WTC11 (cell line): Measurements from ENCODE around the gene STPG2. TPM values are rescaled to one million over a fixed set of nuclear protein-coding genes. Genes with fewer than 3 reads are reported as not detected.

Source experiments
- ATAC-seq: fragments of 200-7000 bp; cut with Tn5 transposase; 2 replicates; pipeline ENCODE4 v1.10.0; 2021; ENCODE audit warnings: mild to moderate bottlenecking, moderate library complexity
- CTCF ChIA-PET: fragments of 300-600 bp; sonication (Branson Sonifier 250); formaldehyde crosslinking; loops from one replicate; lab custom pipeline; 2021; ENCODE audit warnings: antibody characterized with exemption; lab: Charles Lee
- POLR2A ChIA-PET: fragments of 350-600 bp; sonication (Branson Sonifier 250); formaldehyde crosslinking; loops from one replicate; lab custom pipeline; 2021; ENCODE audit warnings: antibody characterized with exemption; lab: Charles Lee
- DNase-seq: peaks from one replicate; pipeline ENCODE4 v3.0.0; 2021; ENCODE audit warnings: low spot score
- H3K27ac Mint-ChIP-seq: 2 replicates; pipeline ENCODE4 v1.8.0; 2021; ENCODE audit warnings: mixed read lengths
- H3K27me3 Mint-ChIP-seq: 2 replicates; pipeline ENCODE4 v1.8.0; 2021; ENCODE audit warnings: low read depth, mild to moderate bottlenecking, moderate library complexity, mixed read lengths
- H3K36me3 Mint-ChIP-seq: 2 replicates; pipeline ENCODE4 v1.8.0; 2021; ENCODE audit warnings: mixed read lengths
- H3K4me1 Mint-ChIP-seq: 2 replicates; pipeline ENCODE4 v1.8.0; 2022; ENCODE audit warnings: mixed read lengths
- H3K4me3 Mint-ChIP-seq: 2 replicates; pipeline ENCODE4 v1.8.0; 2021; ENCODE audit warnings: mild to moderate bottlenecking, moderate library complexity, mixed read lengths
- H3K9me3 Mint-ChIP-seq: 2 replicates; pipeline ENCODE4 v1.8.0; 2021; ENCODE audit warnings: mixed read lengths
- ATF1 ChIP-seq: sonication (generic); formaldehyde crosslinking; IDR thresholded peaks from 2 replicates; pipeline ENCODE4 v1.8.1; 2023; ENCODE audit warnings: mild to moderate bottlenecking, moderate library complexity, missing genetic modification reagents
- E2F5 ChIP-seq: sonication (generic); formaldehyde crosslinking; IDR thresholded peaks from 2 replicates; pipeline ENCODE4 v1.8.1; 2022; ENCODE audit warnings: mild to moderate bottlenecking, moderate library complexity, missing genetic modification reagents
- ELF4 ChIP-seq: sonication (generic); formaldehyde crosslinking; IDR thresholded peaks from 2 replicates; pipeline ENCODE4 v1.8.1; 2022; ENCODE audit warnings: low read depth, mild to moderate bottlenecking, moderate library complexity, missing genetic modification reagents
- MAX ChIP-seq: sonication (generic); formaldehyde crosslinking; IDR thresholded peaks from 2 replicates; pipeline ENCODE4 v1.8.0; 2022; ENCODE audit warnings: mild to moderate bottlenecking, missing genetic modification reagents
- NFATC4 ChIP-seq: fragments of 250-450 bp; sonication (Bioruptor Pico); IDR thresholded peaks from 2 replicates; pipeline ENCODE4 v1.9.0; 2021; ENCODE audit warnings: mild to moderate bottlenecking
- NR3C1 ChIP-seq: sonication (generic); formaldehyde crosslinking; conservative IDR thresholded peaks from 2 replicates; pipeline ENCODE4 v1.8.1; 2023; ENCODE audit warnings: low read depth, mild to moderate bottlenecking, missing genetic modification reagents
- OVOL2 ChIP-seq: fragments of 250-450 bp; sonication (Bioruptor Pico); IDR thresholded peaks from 2 replicates; pipeline ENCODE4 v1.9.0; 2021; ENCODE audit warnings: mild to moderate bottlenecking, borderline replicate concordance
- PRRX2 ChIP-seq: fragments of 250-450 bp; sonication (Bioruptor Pico); IDR thresholded peaks from 2 replicates; pipeline ENCODE4 v1.8.0; 2021; ENCODE audit warnings: mild to moderate bottlenecking
- TP53 ChIP-seq: sonication (generic); formaldehyde crosslinking; IDR thresholded peaks from 2 replicates; pipeline ENCODE4 v1.8.1; 2023; ENCODE audit warnings: mild to moderate bottlenecking, missing genetic modification reagents
- ZNF263 ChIP-seq: sonication (generic); formaldehyde crosslinking; IDR thresholded peaks from 2 replicates; pipeline ENCODE4 v1.8.1; 2022; ENCODE audit warnings: low read depth, mild to moderate bottlenecking, moderate library complexity, missing genetic modification reagents
- ZNF281 ChIP-seq: sonication (generic); formaldehyde crosslinking; IDR thresholded peaks from 2 replicates; pipeline ENCODE4 v1.8.0; 2023; ENCODE audit warnings: mild to moderate bottlenecking, missing genetic modification reagents
- ZNF317 ChIP-seq: sonication (generic); formaldehyde crosslinking; IDR thresholded peaks from 2 replicates; pipeline ENCODE4 v1.8.1; 2023; ENCODE audit warnings: low read depth, mild to moderate bottlenecking, moderate library complexity, missing genetic modification reagents, borderline replicate concordance
- ZNF396 ChIP-seq: fragments of 250-450 bp; sonication (Bioruptor Pico); IDR thresholded peaks from 2 replicates; pipeline ENCODE4 v1.8.0; 2021; ENCODE audit warnings: mild to moderate bottlenecking, moderate library complexity, borderline replicate concordance
- ZNF416 ChIP-seq: fragments of 250-450 bp; sonication (Bioruptor Pico); IDR thresholded peaks from 2 replicates; pipeline ENCODE4 v1.9.0; 2021; ENCODE audit warnings: mild to moderate bottlenecking, inconsistent platforms
- ZNF512 ChIP-seq: sonication (generic); formaldehyde crosslinking; IDR thresholded peaks from 2 replicates; pipeline ENCODE4 v1.8.1; 2022; ENCODE audit warnings: missing genetic modification reagents, borderline replicate concordance
- total RNA-seq: library from RNA; stranded (reverse); gene quantifications from 3 replicates; pipeline ENCODE4 v1.2.3, GENCODE V29; 2021
- TF ChIP-seq, protein P1 (sequence below): sonication (generic); formaldehyde crosslinking; conservative IDR thresholded peaks from 2 replicates; pipeline ENCODE4 v1.8.1; 2022; ENCODE audit warnings: mild to moderate bottlenecking, missing genetic modification reagents
- TF ChIP-seq, protein P2 (sequence below): fragments of 250-450 bp; sonication (Bioruptor Pico); IDR thresholded peaks from 2 replicates; pipeline ENCODE4 v1.9.0; 2021; ENCODE audit warnings: mild to moderate bottlenecking, borderline replicate concordance

Gene STPG2
- total RNA-seq, 1 experiment from 2014 or later = 0.17 TPM

DNA sequence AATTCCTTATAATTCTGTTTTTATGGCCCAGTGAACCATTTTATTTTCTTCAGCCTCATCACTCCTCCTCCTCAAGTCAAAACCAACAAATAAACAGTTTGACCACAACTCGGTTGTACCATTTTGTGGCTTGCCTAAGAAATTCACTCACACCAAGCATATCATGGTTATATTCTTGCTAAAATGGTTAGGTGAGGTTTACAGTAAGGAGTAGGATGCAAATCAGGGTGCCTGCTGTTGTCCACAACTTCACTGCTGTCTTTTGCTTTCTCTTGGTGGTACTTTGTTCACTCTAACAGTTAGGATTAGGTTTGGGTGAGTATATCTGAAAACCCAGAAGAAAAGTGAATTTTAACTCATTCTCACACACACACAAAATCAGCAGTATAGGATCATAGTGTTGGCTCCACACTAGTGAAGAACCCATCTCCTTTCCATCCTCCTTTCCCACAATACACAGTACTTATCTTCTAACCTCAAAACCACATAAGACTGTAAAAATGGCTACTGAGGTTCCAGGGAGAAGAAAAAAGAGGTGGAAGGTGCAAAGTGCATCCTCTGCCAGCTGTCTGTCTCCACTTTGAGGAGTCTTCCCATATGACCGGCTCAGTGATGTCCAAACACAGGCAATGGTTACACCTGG, 368.8 kb downstream of the STPG2 start (continued):
- no peak for TF ChIP-seq ZNF281 (CRISPR knock-in tag)
- no peak for TF ChIP-seq ATF1
- no peak for TF ChIP-seq ELF4 (CRISPR knock-in tag)
- TF ChIP-seq ZNF396 (CRISPR knock-in tag) = no peak

DNA sequence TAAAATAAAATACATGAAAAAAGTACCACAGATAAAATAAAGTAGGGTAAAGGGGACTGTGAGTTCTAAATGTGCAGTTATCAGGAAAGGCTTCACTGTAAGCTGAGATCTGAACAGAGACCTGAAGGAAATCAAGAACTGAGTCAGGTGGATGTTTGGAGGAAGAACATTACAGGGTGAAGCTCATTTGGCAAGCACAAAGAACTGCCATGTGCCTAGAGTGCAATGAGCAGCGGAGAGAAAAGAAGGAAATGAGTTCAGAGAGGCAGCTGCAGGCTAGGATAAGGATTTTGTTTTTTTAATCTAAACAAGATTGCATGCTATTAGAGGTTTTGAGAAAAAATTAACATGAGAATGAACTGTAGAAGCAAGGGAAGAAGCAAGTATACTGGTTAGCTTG, 373.1 kb downstream of the STPG2 start:
- no peaks in the 10 kb centered on the region for H3K27me3 Mint-ChIP-seq
- H3K36me3 Mint-ChIP-seq = no peaks in the 10 kb centered on the region
- ATAC-seq (no peak), DNase-seq (no peak)
- POLR2A ChIA-PET = no interaction called here
- H3K4me1 Mint-ChIP-seq = peaks cover 7% of the 10 kb centered on the region
- CTCF ChIA-PET = interaction anchor here (0.6 kb wide), 1 partner anchor 217 kb away, joined by 3 read pairs; no protein-coding TSS in a partner anchor
- TF ChIP-seq TP53 (CRISPR knock-in tag) = no peak
- no peak for TF ChIP-seq ZNF512 (CRISPR knock-in tag)
- TF ChIP-seq NR3C1 = no peak
- no peak for TF ChIP-seq ZNF263 (CRISPR knock-in tag)
- H3K27ac Mint-ChIP-seq = no peak overlapping the region
- no peak overlapping the region for H3K4me3 Mint-ChIP-seq
- H3K9me3 Mint-ChIP-seq = no peaks in the 10 kb centered on the region

GRCh38 chr4:97762115-97762512, 381.2 kb downstream of the STPG2 start:
- Mint-ChIP-seq H3K4me3 (no peak overlapping the region), H3K36me3 (no peaks in the 10 kb centered on the region), H3K9me3 (no peaks in the 10 kb centered on the region), H3K4me1 (no peaks in the 10 kb centered on the region), H3K27me3 (no peaks in the 10 kb centered on the region), H3K27ac (no peak overlapping the region)
- TF ChIP-seq ZNF416 = no peak
- TF ChIP-seq, protein P1, sequence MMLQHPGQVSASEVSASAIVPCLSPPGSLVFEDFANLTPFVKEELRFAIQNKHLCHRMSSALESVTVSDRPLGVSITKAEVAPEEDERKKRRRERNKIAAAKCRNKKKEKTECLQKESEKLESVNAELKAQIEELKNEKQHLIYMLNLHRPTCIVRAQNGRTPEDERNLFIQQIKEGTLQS (CRISPR knock-in tag) = no peak
- TF ChIP-seq NFATC4 (CRISPR knock-in tag) = no peak
- TF ChIP-seq, protein P2, sequence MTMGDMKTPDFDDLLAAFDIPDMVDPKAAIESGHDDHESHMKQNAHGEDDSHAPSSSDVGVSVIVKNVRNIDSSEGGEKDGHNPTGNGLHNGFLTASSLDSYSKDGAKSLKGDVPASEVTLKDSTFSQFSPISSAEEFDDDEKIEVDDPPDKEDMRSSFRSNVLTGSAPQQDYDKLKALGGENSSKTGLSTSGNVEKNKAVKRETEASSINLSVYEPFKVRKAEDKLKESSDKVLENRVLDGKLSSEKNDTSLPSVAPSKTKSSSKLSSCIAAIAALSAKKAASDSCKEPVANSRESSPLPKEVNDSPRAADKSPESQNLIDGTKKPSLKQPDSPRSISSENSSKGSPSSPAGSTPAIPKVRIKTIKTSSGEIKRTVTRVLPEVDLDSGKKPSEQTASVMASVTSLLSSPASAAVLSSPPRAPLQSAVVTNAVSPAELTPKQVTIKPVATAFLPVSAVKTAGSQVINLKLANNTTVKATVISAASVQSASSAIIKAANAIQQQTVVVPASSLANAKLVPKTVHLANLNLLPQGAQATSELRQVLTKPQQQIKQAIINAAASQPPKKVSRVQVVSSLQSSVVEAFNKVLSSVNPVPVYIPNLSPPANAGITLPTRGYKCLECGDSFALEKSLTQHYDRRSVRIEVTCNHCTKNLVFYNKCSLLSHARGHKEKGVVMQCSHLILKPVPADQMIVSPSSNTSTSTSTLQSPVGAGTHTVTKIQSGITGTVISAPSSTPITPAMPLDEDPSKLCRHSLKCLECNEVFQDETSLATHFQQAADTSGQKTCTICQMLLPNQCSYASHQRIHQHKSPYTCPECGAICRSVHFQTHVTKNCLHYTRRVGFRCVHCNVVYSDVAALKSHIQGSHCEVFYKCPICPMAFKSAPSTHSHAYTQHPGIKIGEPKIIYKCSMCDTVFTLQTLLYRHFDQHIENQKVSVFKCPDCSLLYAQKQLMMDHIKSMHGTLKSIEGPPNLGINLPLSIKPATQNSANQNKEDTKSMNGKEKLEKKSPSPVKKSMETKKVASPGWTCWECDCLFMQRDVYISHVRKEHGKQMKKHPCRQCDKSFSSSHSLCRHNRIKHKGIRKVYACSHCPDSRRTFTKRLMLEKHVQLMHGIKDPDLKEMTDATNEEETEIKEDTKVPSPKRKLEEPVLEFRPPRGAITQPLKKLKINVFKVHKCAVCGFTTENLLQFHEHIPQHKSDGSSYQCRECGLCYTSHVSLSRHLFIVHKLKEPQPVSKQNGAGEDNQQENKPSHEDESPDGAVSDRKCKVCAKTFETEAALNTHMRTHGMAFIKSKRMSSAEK = no peak
- no peak for TF ChIP-seq OVOL2 (CRISPR knock-in tag)
- TF ChIP-seq E2F5 (CRISPR knock-in tag) = no peak
- no peak for TF ChIP-seq MAX (CRISPR knock-in tag)
- no peak for TF ChIP-seq PRRX2 (CRISPR knock-in tag)
- no peak for TF ChIP-seq ZNF317
- no peak for DNase-seq
- ChIA-PET CTCF (no interaction called here), POLR2A (no interaction called here)
- ATAC-seq = no peak
